HG02973 (cell line): ENCODE results near the gene ARHGAP15.

Source experiments
- ATAC-seq: cut with Tn5 transposase; IDR thresholded peaks from one replicate; pipeline ENCODE4 v1.9.1; 2021; ENCODE audit warnings: moderate library complexity; ENCODE audit not compliant: unreplicated experiment

ARHGAP15 gene

DNA sequence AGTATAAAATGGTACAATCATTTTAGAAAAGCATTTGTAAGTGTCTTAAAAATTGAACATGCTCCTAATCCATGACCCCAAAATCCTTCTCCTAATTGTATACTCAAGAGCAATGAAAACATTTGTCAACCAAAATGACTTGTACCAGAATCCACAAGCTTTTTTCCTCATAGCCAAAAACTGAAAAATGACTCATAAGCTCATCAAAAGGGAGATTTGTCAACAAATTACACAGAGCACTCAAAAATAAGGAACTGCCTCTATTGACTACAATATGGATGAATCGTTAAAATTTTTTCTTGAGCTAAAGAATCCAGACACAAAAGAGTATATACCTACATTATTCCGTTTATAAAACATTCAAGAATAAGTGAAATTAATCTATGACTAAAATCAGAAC lies 544.8 kb downstream of the ARHGAP15 start:
- ATAC-seq = no peak

DNA sequence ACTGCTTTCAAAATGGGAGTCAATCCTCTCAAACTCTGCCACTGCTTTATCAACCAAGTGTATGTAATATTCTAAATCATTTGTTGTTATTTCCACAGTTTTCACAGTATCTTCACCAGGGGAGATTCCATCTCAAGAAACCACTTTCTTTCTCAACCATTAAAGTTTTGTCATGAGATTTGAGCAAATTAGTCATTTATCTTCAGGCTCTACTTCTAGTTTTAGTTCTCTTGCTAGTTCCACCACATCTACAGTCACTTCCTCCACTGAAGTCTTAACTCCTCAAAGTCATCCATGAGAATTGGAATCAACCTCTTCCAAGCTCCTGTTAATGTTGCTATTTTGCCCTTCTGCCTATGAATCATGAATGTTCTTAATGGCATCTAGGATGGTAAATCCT lies 545.8 kb downstream of the ARHGAP15 start:
- no peak for ATAC-seq

GRCh38 chr2:143679617-143680016 lies 550.4 kb downstream of the ARHGAP15 start:
- ATAC-seq = no peak

GRCh38 chr2:143680885-143681405 lies 551.7 kb downstream of the ARHGAP15 start:
- no peak for ATAC-seq

- no peak for ATAC-seq
These were observed 553.3 kb downstream of the ARHGAP15 start for GRCh38 chr2:143682436-143683055.

- ATAC-seq = no peak
These were observed 554.8 kb downstream of the ARHGAP15 start for GRCh38 chr2:143683977-143684376.

- ATAC-seq = no peak
These were observed 555.5 kb downstream of the ARHGAP15 start for GRCh38 chr2:143684551-143685320.

DNA sequence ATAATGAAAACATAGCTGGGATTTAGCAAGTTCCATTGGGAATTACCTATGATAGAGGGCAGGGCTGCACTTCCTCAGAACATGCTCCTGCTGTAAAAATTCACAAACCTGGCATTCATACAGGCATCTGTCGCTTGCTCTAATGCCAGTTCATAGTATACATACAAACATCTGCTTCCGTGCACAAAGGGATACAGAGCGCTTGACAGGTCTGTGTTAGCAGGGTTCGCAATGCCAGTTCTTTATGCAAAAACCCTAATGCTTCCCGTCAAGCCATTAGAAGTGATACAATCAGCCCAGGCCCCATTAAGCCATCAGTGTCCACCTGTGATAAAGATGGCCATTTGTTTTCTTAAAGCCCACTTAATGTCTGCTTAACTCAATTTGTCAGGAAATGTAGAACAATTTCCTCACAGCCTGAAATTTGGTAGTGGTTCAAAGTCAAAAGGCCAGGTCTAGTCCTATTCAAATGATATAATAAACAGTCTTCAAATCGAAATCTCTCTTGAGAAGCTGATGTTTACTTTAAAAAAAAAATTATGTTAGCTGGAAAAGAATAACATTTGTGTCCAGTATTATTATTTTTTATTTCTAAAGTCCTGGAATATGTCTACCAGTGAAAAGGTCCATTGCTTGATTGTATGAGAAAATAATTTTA lies 556.3 kb downstream of the ARHGAP15 start:
- ATAC-seq = no peak

DNA sequence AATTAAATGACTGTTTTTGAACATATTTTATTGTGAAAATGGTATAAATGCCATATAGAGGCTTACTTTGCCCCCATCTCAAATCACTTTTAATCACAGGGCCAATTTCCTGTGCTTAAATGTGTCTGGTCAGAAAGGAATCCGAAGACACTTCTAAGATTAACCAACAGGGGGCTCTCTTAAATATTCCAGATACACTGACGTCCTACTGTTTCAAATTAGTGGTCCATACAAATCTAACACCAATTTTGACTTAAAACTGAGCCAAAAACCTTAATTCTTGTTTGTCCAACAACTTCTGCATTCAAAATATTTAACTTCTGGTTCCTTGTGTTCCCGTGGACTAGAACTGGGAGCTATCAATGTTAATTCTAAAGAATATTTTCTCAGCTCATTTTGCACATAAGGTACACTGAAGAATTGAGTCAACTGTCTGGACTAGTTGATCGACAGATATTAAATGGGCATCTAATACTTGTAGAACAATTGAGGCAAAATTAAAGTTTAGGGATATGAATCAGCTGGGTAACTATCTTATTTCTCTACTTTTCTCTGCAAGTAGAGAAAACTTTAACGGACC lies 557.5 kb downstream of the ARHGAP15 start:
- ATAC-seq = no peak

- no peak for ATAC-seq
These were observed 559.0 kb downstream of the ARHGAP15 start for GRCh38 chr2:143688248-143688647.

GRCh38 chr2:143688815-143689214 lies 559.6 kb downstream of the ARHGAP15 start:
- ATAC-seq = no peak

- no peak for ATAC-seq
These were observed 560.3 kb downstream of the ARHGAP15 start for GRCh38 chr2:143689541-143689940.

DNA sequence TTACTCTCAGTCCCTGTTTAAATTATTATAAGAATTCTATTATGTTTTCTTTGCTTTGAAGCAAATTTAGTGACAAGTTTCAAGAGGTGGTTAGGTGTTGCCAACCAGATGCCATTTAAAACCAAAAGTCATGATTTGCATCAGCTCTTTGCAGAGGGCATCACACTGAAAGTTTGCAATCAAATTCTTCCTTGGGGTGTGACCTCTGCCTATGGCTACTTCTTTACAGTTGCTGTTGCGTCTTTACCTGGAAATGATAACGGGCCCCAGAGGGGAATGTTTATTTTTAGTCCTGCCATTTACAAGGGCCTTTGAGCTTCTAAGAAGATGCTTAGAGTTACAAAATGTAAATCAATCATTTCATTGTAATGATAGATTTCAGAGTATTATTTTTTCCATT lies 561.0 kb downstream of the ARHGAP15 start:
- no peak for ATAC-seq

DNA sequence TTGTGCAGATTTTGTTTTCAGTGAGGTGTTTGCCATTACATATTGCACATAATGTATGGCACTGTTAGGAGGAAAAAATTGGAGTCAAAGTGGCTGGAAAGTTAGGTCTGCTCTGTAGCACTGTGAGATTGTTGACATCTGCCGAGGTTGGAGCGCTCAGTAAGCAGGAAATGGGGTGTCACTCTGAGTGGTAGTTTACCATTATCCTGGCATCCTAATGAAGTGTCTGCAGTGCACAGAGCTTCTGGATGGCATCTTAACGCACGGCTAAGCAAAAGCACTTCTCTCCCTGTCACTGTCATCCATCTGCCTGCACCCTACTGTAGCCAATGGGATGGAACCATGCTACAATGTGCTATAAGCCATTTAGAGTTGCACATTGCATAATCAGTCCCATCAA lies 561.9 kb downstream of the ARHGAP15 start:
- no peak for ATAC-seq

DNA sequence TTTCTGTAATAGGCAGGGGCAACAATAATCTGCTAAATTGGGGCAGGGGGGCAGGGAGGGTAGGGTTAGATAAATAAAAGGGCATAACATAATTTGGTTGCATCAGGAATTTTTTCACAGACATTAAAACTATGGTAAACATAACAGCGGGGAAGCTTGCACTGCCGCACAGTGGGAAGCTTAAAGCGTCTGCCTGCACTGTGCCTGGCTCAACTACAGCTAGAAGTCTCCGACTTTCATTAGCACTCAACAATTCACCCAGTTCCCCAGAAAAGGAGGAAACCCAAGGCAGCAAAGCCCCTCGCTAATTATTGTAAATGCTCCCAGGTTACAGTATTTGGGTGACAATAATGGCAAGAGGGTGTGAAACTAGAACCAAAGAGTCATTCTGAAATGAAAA lies 562.9 kb downstream of the ARHGAP15 start:
- no peak for ATAC-seq

- ATAC-seq = no peak
These were observed 563.7 kb downstream of the ARHGAP15 start for GRCh38 chr2:143692967-143693366.

DNA sequence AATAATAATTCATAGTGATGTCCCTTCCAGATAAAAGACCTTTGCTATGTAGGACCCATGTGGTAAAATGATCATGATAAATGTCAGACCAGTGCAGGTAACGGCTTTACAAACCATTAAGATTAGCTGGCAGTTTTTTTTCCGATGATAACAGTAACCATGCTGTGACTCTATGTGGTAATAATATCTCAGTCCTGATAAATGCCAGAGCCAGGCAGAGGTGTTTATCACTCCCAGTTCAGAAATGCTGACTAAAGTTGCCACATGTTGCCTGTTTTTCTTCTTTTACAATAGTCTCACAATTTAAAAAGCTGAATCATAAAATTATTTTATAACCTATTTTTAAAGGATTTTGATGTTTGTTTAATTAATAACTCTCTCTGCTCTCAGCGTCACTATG lies 565.1 kb downstream of the ARHGAP15 start:
- ATAC-seq = no peak

GRCh38 chr2:143696651-143697050 lies 567.4 kb downstream of the ARHGAP15 start:
- ATAC-seq = peak; percentile 80

DNA sequence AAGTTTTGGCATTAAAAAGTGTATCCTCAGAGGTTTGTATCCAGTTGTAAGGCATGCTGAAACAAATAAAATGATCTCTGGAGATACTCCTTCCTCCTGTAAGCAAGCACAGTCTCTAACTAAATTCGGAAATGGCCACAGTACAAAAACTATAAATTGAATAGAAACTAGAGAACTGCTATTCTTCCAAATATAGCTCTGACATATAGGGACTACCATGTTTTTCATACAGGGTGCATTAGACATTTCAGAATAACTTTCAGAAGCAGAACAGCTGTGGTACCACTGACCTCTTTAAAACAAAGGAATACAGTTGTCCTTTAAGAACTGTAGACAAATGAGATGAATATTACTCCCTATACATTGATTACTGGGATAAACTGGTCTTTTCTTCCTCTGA lies 568.5 kb downstream of the ARHGAP15 start:
- peak; percentile 50 for ATAC-seq

DNA sequence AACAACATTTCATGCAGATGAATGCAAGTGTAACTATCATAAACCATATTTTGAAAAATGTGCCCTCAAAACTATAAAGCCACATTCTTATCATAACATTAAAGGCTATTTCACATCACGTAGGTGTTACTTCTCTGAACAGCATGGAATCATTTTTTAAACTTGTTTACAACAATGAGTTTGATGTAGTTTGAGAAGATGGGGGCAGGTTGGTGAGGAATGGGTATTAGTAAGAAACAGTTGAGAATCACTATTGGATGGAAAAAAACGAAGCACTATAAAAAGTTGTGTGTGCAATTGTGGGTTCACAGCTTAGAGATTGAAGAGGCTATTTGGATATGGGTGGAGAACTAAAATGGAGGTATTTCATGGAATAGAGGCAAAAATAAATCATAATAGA lies 569.1 kb downstream of the ARHGAP15 start:
- ATAC-seq = no peak

GRCh38 chr2:143698888-143699570 lies 569.8 kb downstream of the ARHGAP15 start:
- no peak for ATAC-seq
